ENCODE data around the gene SAMD8. TPM values are rescaled to one million over a fixed set of nuclear protein-coding genes. Genes with fewer than 3 reads are reported as not detected.

SAMD8 gene
- total RNA-seq, 1 donor, result 28.5 TPM

- no peak for DNase-seq (ENCODE audit: low read depth)
- TF ChIP-seq CTCF (IDR thresholded peaks at IDR 0.05; ENCODE audit: insufficient read depth, low read depth, low read length), result no peak
- H3K4me3 ChIP-seq (ENCODE audit: low read depth, low read length), result no peak overlapping the region
These were observed 58.8 kb downstream of the SAMD8 start for GRCh38 chr10:75170215-75170614.

- no peak overlapping the region for H3K4me3 ChIP-seq (ENCODE audit: low read depth, low read length)
- DNase-seq (ENCODE audit: low read depth), result no peak
- no peak for TF ChIP-seq CTCF (IDR thresholded peaks at IDR 0.05; ENCODE audit: insufficient read depth, low read depth, low read length)
These were observed 63.6 kb downstream of the SAMD8 start for GRCh38 chr10:75175046-75175445.

- no peak for TF ChIP-seq CTCF (IDR thresholded peaks at IDR 0.05; ENCODE audit: insufficient read depth, low read depth, low read length)
- H3K4me3 ChIP-seq (ENCODE audit: low read depth, low read length), result no peak overlapping the region
- no peak for DNase-seq (ENCODE audit: low read depth)
These were observed 64.6 kb downstream of the SAMD8 start for GRCh38 chr10:75176046-75176445.

GRCh38 chr10:75176736-75177135 is 65.3 kb downstream of the SAMD8 start:
- no peak overlapping the region for H3K4me3 ChIP-seq (ENCODE audit: low read depth, low read length)
- DNase-seq (ENCODE audit: low read depth), result no peak

GRCh38 chr10:75179657-75180177 is 68.3 kb downstream of the SAMD8 start:
- no peak overlapping the region for H3K4me3 ChIP-seq (ENCODE audit: low read depth, low read length)
- TF ChIP-seq CTCF (IDR thresholded peaks at IDR 0.05; ENCODE audit: insufficient read depth, low read depth, low read length), result no peak
- DNase-seq (ENCODE audit: low read depth), result peak; percentile 73

More at GRCh38 chr10:75176736-75177135, 65.3 kb downstream of the SAMD8 start:
- TF ChIP-seq CTCF (IDR thresholded peaks at IDR 0.05; ENCODE audit: insufficient read depth, low read depth, low read length), result no peak

- no peak for TF ChIP-seq CTCF (IDR thresholded peaks at IDR 0.05; ENCODE audit: insufficient read depth, low read depth, low read length)
- DNase-seq (ENCODE audit: low read depth), result peak; percentile 75
These were observed 69.1 kb downstream of the SAMD8 start for GRCh38 chr10:75180592-75180991.

GRCh38 chr10:75181073-75181472 is 69.6 kb downstream of the SAMD8 start:
- no peak for TF ChIP-seq CTCF (IDR thresholded peaks at IDR 0.05; ENCODE audit: insufficient read depth, low read depth, low read length)
- H3K4me3 ChIP-seq (ENCODE audit: low read depth, low read length), result no peak overlapping the region
- DNase-seq (ENCODE audit: low read depth), result no peak

More at GRCh38 chr10:75180592-75180991, 69.1 kb downstream of the SAMD8 start:
- H3K4me3 ChIP-seq (ENCODE audit: low read depth, low read length), result no peak overlapping the region

Measured in fibroblast of villous mesenchyme (primary cell).